ENCODE data around the gene TSC22D3. TPM values are rescaled to one million over a fixed set of nuclear protein-coding genes. Genes with fewer than 3 reads are reported as not detected.
"Not testable (repeated sequence)": the region's sequence is repeated elsewhere in the genome, so short reads cannot be mapped to it uniquely, and the experiment has no call there.

Gene TSC22D3
- total RNA-seq, 2 experiments from 2014 or later: 29.3 to 35.6 TPM

GRCh38 chrX:107669885-107670628, 105.5 kb downstream of the TSC22D3 start:
- intact Hi-C loops (cut with micrococcal nuclease; ENCODE audit: unreplicated experiment): loop anchor here (5.0 to 10.0 kb wide), 2 partner anchors 222 to 775 kb away; no protein-coding TSS in a partner anchor
- Histone ChIP-seq H4K20me1 (ENCODE audit: insufficient read depth, low read length) (no peaks in the 10 kb centered on the region), H3K9me3 (ENCODE audit: low read length) (no peaks in the 10 kb centered on the region), H3K36me3 (ENCODE audit: insufficient read depth, low read length) (no peaks in the 10 kb centered on the region), H3K9me2 (ENCODE audit: insufficient read depth, low read length) (no peaks in the 10 kb centered on the region), H3K4me2 (ENCODE audit: low read length) (no peak overlapping the region), H3K27ac (ENCODE audit: low read depth, low read length, poor library complexity, severe bottlenecking) (no peak overlapping the region), H3K4me3 (ENCODE audit: low read depth, low read length, poor library complexity, severe bottlenecking) (no peak overlapping the region), H2AFZ (ENCODE audit: low read length) (no peak overlapping the region), H3K79me2 (ENCODE audit: insufficient read depth, low read depth, low read length) (no peaks in the 10 kb centered on the region), H3K4me1 (ENCODE audit: insufficient read depth, low read length, poor library complexity, severe bottlenecking) (peaks cover 24% of the 10 kb centered on the region)
- ChIA-PET CTCF (ENCODE audit: unreplicated experiment) (no interaction called here), POLR2A (interaction anchor here (1.1 kb wide), 2 partner anchors 47 to 60 kb away, joined by 3 to 4 read pairs; no protein-coding TSS in a partner anchor)
- no peak for TF ChIP-seq EZH2phosphoT487 (IDR thresholded peaks at IDR 0.05; ENCODE audit: borderline replicate concordance, low read depth, low read length)
- TF ChIP-seq CTCF (conservative IDR thresholded peaks at IDR 0.05; ENCODE audit: low read length): no peak
- BruUV-seq (replicated peaks): no TSS peak
- no peak for DNase-seq (ENCODE audit: low spot score)

GRCh38 chrX:107669261-107669660, 106.3 kb downstream of the TSC22D3 start:
- BruUV-seq (replicated peaks): no TSS peak
- Histone ChIP-seq H3K79me2 (ENCODE audit: insufficient read depth, low read depth, low read length) (no peaks in the 10 kb centered on the region), H4K20me1 (ENCODE audit: insufficient read depth, low read length) (no peaks in the 10 kb centered on the region), H3K4me1 (ENCODE audit: insufficient read depth, low read length, poor library complexity, severe bottlenecking) (peaks cover 16% of the 10 kb centered on the region), H3K4me2 (ENCODE audit: low read length) (no peak overlapping the region), H2AFZ (ENCODE audit: low read length) (no peak overlapping the region), H3K9me2 (ENCODE audit: insufficient read depth, low read length) (no peaks in the 10 kb centered on the region), H3K36me3 (ENCODE audit: insufficient read depth, low read length) (no peaks in the 10 kb centered on the region), H3K4me3 (ENCODE audit: low read depth, low read length, poor library complexity, severe bottlenecking) (no peak overlapping the region), H3K9me3 (ENCODE audit: low read length) (no peaks in the 10 kb centered on the region), H3K27ac (ENCODE audit: low read depth, low read length, poor library complexity, severe bottlenecking) (no peak overlapping the region)
- CTCF ChIA-PET (ENCODE audit: unreplicated experiment): no interaction called here
- intact Hi-C loops (cut with micrococcal nuclease; ENCODE audit: unreplicated experiment): loop anchor here (10.0 kb wide), 1 partner anchor 774 kb away; no protein-coding TSS in a partner anchor
- no peak for TF ChIP-seq EZH2phosphoT487 (IDR thresholded peaks at IDR 0.05; ENCODE audit: borderline replicate concordance, low read depth, low read length)
- TF ChIP-seq CTCF (conservative IDR thresholded peaks at IDR 0.05; ENCODE audit: low read length): no peak
- POLR2A ChIA-PET: interaction anchor here (0.7 kb wide), 2 partner anchors 102 to 105 kb away, joined by 3 to 4 read pairs; no protein-coding TSS in a partner anchor
- DNase-seq (ENCODE audit: low spot score): no peak

GRCh38 chrX:107668710-107669109, 106.9 kb downstream of the TSC22D3 start:
- H3K27ac ChIP-seq (ENCODE audit: low read depth, low read length, poor library complexity, severe bottlenecking); H3K36me3 ChIP-seq (ENCODE audit: insufficient read depth, low read length); H2AFZ ChIP-seq (ENCODE audit: low read length); H4K20me1 ChIP-seq (ENCODE audit: insufficient read depth, low read length); H3K9me3 ChIP-seq (ENCODE audit: low read length); CTCF ChIA-PET (ENCODE audit: unreplicated experiment); H3K79me2 ChIP-seq (ENCODE audit: insufficient read depth, low read depth, low read length); BruUV-seq (replicated peaks); H3K9me2 ChIP-seq (ENCODE audit: insufficient read depth, low read length); DNase-seq (ENCODE audit: low spot score); H3K4me2 ChIP-seq (ENCODE audit: low read length); H3K4me3 ChIP-seq (ENCODE audit: low read depth, low read length, poor library complexity, severe bottlenecking): not testable (repeated sequence)
- H3K4me1 ChIP-seq (ENCODE audit: insufficient read depth, low read length, poor library complexity, severe bottlenecking): peaks cover 11% of the 10 kb centered on the region
- intact Hi-C loops (cut with micrococcal nuclease; ENCODE audit: unreplicated experiment): loop anchor here (10.0 kb wide), 1 partner anchor 774 kb away; no protein-coding TSS in a partner anchor
- POLR2A ChIA-PET: interaction anchor here (0.7 to 1.0 kb wide), 4 partner anchors 33 to 106 kb away, joined by 3 to 4 read pairs (median 4); no protein-coding TSS in a partner anchor
